Hematopoietic multipotent progenitor cell treated with erythropoietin and hydrocortisone succinate and interleukin-3 and kit ligand, for 17 days (in vitro differentiated cells): Measurements from ENCODE around the gene IZUMO1.
"Not testable (repeated sequence)": the region's sequence is repeated elsewhere in the genome, so short reads cannot be mapped to it uniquely, and the experiment has no call there.

Experiments used
- DNase-seq: peaks from one replicate; pipeline ENCODE4 v3.0.0-alpha.2; 2015; ENCODE audit warnings: low spot score

IZUMO1 gene

GRCh38 chr19:48737360-48737998 is 9.2 kb downstream of the IZUMO1 start:
- no peak for DNase-seq

- no peak for DNase-seq
These were observed 11.6 kb downstream of the IZUMO1 start for GRCh38 chr19:48735031-48735615.

GRCh38 chr19:48734625-48735024 is 12.1 kb downstream of the IZUMO1 start:
- DNase-seq: no peak

GRCh38 chr19:48731452-48731851 is 15.3 kb downstream of the IZUMO1 start:
- DNase-seq: no peak

GRCh38 chr19:48728911-48729664 is 17.6 kb downstream of the IZUMO1 start:
- no peak for DNase-seq

- no peak for DNase-seq
These were observed 20.2 kb downstream of the IZUMO1 start for GRCh38 chr19:48726556-48726955.

DNA sequence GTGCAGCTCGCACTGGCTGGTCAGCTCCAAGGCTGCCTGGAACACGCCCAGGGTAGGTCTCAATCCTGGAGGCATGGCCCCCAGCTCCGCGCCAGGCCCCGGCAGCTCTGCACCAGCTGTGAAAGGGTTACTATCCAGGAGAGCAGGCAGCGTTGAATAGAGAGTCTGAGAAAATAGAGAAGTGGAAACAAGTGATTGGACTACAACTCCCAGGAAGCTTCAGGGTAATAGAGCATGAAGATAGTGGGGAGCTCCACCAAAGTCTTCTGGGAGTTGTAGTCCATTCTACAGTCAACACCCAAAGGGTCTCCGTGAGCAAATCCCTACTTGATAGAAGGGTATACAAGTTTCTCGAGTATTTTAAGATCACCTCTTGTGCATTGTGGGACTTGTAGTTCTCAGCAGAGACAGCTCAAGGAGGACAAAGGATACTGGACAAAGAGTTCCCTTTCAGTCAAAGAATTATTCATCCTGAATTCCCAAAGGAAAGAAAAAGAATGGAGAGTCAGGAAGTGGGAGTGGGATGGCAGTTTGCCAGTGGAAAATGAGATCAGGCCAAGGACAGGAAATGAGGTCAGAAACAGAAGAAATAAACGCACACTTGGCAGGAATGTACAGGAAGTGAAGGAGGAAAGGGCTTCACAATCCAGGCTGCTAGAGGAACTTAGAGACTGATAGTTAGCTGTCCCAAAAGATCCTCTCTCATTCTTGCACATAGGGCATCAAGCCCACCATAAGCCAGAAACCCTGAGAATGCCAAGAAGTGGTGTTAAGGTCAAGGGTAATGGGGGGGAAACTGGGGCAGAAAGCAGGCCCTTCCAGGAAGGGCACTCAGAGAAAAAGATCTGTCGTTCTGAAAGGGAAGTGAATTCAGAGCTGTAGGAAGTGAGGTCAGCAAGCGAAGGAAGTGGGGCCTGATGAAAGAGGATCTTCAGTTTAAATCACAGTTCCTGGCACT is 21.6 kb downstream of the IZUMO1 start:
- DNase-seq: peak; percentile 59

GRCh38 chr19:48722196-48722708 is 24.5 kb downstream of the IZUMO1 start:
- DNase-seq: no peak

DNA sequence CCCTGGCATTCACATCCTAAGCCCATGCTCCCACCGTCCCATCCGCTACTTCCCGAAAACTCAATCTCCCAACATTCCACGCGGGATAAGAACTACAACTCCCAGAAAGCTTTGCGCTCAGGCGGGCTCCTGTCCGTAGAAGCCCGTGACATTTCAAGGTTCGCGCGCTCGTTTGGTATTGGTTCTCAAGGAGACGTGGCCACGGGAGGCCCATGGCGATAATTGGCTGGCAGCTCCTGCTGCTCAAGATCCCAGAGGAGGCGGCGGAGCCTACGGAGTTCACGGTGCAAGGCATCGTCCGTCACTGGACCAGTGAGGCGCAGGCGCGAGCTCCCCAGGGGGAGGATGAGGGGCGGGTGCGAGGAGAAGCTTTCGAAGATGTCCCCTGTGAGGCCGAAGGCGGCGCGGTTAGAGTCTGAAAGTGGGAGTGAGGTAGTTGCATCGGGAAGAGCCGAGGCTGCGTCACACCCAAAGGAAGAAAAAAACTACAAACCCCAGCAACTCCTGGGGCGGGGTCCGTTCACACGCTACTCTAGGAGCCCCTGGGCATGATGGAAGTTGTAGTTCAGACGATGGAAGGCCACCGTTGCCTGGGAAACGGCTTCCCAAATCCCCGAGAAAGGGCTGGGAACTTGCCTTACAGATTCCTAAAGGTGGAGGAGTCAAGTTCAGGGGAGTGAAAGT is 26.0 kb downstream of the IZUMO1 start:
- DNase-seq: peak; percentile 95

- DNase-seq: no peak
These were observed 26.5 kb downstream of the IZUMO1 start for GRCh38 chr19:48720251-48720612.

GRCh38 chr19:48719263-48720171 is 27.2 kb downstream of the IZUMO1 start, which contains the start of gene MAMSTR:
Gene MAMSTR, minus strand, starts transcription at chr19:48719725. Its CDS starts 694 bp downstream, at chr19:48719031.
- DNase-seq: no peak

GRCh38 chr19:48718711-48719231 is 27.9 kb downstream of the IZUMO1 start:
- DNase-seq: no peak

GRCh38 chr19:48718106-48718505 is 28.6 kb downstream of the IZUMO1 start:
- not testable (repeated sequence) for DNase-seq

GRCh38 chr19:48716562-48717291 is 30.0 kb downstream of the IZUMO1 start:
- no peak for DNase-seq

GRCh38 chr19:48715681-48716171 is 31.0 kb downstream of the IZUMO1 start:
- DNase-seq: no peak

GRCh38 chr19:48714759-48715675 is 31.7 kb downstream of the IZUMO1 start:
- DNase-seq: no peak

GRCh38 chr19:48713864-48714755 is 32.6 kb downstream of the IZUMO1 start:
- DNase-seq: peak; percentile 96
